MM.1S (cell line): ENCODE measurements around the gene PKD1L1.

Experiments
- DNase-seq: peaks from one replicate; pipeline ENCODE4 v3.0.0-alpha.2; 2015
- H2AFZ ChIP-seq: fragments of 300-600 bp; sonication (generic); 2 replicates; pipeline ENCODE4 v1.6.0; 2016; ENCODE audit warnings: antibody characterized with exemption, low read length
- H3F3A ChIP-seq: fragments of 300-600 bp; sonication (generic); 2 replicates; pipeline ENCODE4 v1.6.1; 2016; ENCODE audit warnings: mild to moderate bottlenecking, antibody characterized with exemption, low read length, moderate library complexity, mixed read lengths; ENCODE audit not compliant: insufficient read depth
- H3K27ac ChIP-seq: fragments of 300-600 bp; sonication (generic); 2 replicates; pipeline ENCODE4 v1.5.1; 2016; ENCODE audit warnings: mild to moderate bottlenecking, low read length
- H3K27me3 ChIP-seq: fragments of 300-600 bp; sonication (generic); replicated peaks from 2 replicates; pipeline ENCODE4 v1.6.0; 2016; ENCODE audit warnings: low read length; ENCODE audit not compliant: insufficient read depth
- H3K36me3 ChIP-seq: fragments of 300-600 bp; sonication (generic); replicated peaks from 2 replicates; pipeline ENCODE4 v1.6.1; 2016; ENCODE audit warnings: mild to moderate bottlenecking, low read length, mixed read lengths; ENCODE audit not compliant: insufficient read depth
- H3K4me1 ChIP-seq: fragments of 300-600 bp; sonication (generic); 2 replicates; pipeline ENCODE4 v1.6.1; 2016; ENCODE audit warnings: low read length, mixed read lengths
- H3K4me2 ChIP-seq: fragments of 300-600 bp; sonication (generic); 2 replicates; pipeline ENCODE4 v1.6.0; 2016; ENCODE audit warnings: low read depth, low read length
- H3K4me3 ChIP-seq: fragments of 300-600 bp; sonication (generic); 2 replicates; pipeline ENCODE4 v1.5.1; 2016; ENCODE audit warnings: low read length, mixed read lengths
- H3K79me2 ChIP-seq: fragments of 300-600 bp; sonication (generic); 2 replicates; pipeline ENCODE4 v1.6.1; 2016; ENCODE audit warnings: mixed run types, low read length, mixed read lengths
- H3K9ac ChIP-seq: fragments of 300-600 bp; sonication (generic); 2 replicates; pipeline ENCODE4 v1.6.1; 2016; ENCODE audit warnings: low read length, mixed read lengths
- H3K9me2 ChIP-seq: fragments of 300-600 bp; sonication (generic); replicated peaks from 2 replicates; pipeline ENCODE4 v1.6.1; 2016; ENCODE audit warnings: mild to moderate bottlenecking, low read length, mixed read lengths; ENCODE audit not compliant: insufficient read depth
- H3K9me3 ChIP-seq: fragments of 300-600 bp; sonication (generic); replicated peaks from 2 replicates; pipeline ENCODE4 v1.6.1; 2016; ENCODE audit warnings: mild to moderate bottlenecking, low read length, mixed read lengths; ENCODE audit not compliant: insufficient read depth
- H4K20me1 ChIP-seq: fragments of 300-600 bp; sonication (generic); 2 replicates; pipeline ENCODE4 v1.6.1; 2016; ENCODE audit warnings: mild to moderate bottlenecking, low read length, moderate library complexity, mixed read lengths; ENCODE audit not compliant: insufficient read depth
- EZH2 ChIP-seq: fragments of 300-600 bp; sonication (generic); optimal IDR thresholded peaks from 2 replicates; pipeline ENCODE3; 2017; ENCODE audit warnings: low read depth, mild to moderate bottlenecking, antibody characterized with exemption, low read length, mixed read lengths
- EZH2phosphoT487 ChIP-seq: fragments of 300-600 bp; sonication (generic); IDR thresholded peaks from 2 replicates; pipeline ENCODE4 v1.6.1; 2018; ENCODE audit warnings: antibody characterized with exemption, low read length
- TF ChIP-seq, protein P1 (sequence below): fragments of 300-600 bp; sonication (generic); IDR thresholded peaks from 2 replicates; pipeline ENCODE4 v1.5.1; 2016; ENCODE audit warnings: antibody characterized with exemption, low read length, mixed read lengths

The PKD1L1 gene

GRCh38 chr7:47787249-47788069, 160.8 kb downstream of the PKD1L1 start:
- TF ChIP-seq EZH2phosphoT487, result no peak
- TF ChIP-seq EZH2, result no peak
- TF ChIP-seq, protein P1, sequence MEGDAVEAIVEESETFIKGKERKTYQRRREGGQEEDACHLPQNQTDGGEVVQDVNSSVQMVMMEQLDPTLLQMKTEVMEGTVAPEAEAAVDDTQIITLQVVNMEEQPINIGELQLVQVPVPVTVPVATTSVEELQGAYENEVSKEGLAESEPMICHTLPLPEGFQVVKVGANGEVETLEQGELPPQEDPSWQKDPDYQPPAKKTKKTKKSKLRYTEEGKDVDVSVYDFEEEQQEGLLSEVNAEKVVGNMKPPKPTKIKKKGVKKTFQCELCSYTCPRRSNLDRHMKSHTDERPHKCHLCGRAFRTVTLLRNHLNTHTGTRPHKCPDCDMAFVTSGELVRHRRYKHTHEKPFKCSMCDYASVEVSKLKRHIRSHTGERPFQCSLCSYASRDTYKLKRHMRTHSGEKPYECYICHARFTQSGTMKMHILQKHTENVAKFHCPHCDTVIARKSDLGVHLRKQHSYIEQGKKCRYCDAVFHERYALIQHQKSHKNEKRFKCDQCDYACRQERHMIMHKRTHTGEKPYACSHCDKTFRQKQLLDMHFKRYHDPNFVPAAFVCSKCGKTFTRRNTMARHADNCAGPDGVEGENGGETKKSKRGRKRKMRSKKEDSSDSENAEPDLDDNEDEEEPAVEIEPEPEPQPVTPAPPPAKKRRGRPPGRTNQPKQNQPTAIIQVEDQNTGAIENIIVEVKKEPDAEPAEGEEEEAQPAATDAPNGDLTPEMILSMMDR, result no peak
- DNase-seq, result no peak
- no peaks in the 10 kb centered on the region for H4K20me1 ChIP-seq
- no peaks in the 10 kb centered on the region for H3K4me1 ChIP-seq
- no peaks in the 10 kb centered on the region for H3K9me3 ChIP-seq
- no peak overlapping the region for H3K4me3 ChIP-seq
- no peaks in the 10 kb centered on the region for H3K27me3 ChIP-seq
- no peak overlapping the region for H2AFZ ChIP-seq
- H3K9me2 ChIP-seq, result no peaks in the 10 kb centered on the region
- no peaks in the 10 kb centered on the region for H3F3A ChIP-seq
- H3K4me2 ChIP-seq, result no peak overlapping the region
- H3K27ac ChIP-seq, result no peak overlapping the region
- no peak overlapping the region for H3K9ac ChIP-seq
- H3K79me2 ChIP-seq, result no peaks in the 10 kb centered on the region
- H3K36me3 ChIP-seq, result no peaks in the 10 kb centered on the region

- no peak overlapping the region for H3K4me3 ChIP-seq
- no peaks in the 10 kb centered on the region for H3F3A ChIP-seq
- H2AFZ ChIP-seq, result no peak overlapping the region
- no peaks in the 10 kb centered on the region for H3K79me2 ChIP-seq
- DNase-seq, result no peak
- H3K9me2 ChIP-seq, result no peaks in the 10 kb centered on the region
- TF ChIP-seq EZH2phosphoT487, result no peak
- TF ChIP-seq EZH2, result no peak
- TF ChIP-seq, protein P1, result no peak
- H3K4me2 ChIP-seq, result no peak overlapping the region
- H3K4me1 ChIP-seq, result no peaks in the 10 kb centered on the region
- no peaks in the 10 kb centered on the region for H3K36me3 ChIP-seq
- no peaks in the 10 kb centered on the region for H4K20me1 ChIP-seq
- H3K27ac ChIP-seq, result no peak overlapping the region
- H3K27me3 ChIP-seq, result no peaks in the 10 kb centered on the region
- no peaks in the 10 kb centered on the region for H3K9me3 ChIP-seq
- no peak overlapping the region for H3K9ac ChIP-seq
Measured at GRCh38 chr7:47786557-47787248, 161.6 kb downstream of the PKD1L1 start.

DNA sequence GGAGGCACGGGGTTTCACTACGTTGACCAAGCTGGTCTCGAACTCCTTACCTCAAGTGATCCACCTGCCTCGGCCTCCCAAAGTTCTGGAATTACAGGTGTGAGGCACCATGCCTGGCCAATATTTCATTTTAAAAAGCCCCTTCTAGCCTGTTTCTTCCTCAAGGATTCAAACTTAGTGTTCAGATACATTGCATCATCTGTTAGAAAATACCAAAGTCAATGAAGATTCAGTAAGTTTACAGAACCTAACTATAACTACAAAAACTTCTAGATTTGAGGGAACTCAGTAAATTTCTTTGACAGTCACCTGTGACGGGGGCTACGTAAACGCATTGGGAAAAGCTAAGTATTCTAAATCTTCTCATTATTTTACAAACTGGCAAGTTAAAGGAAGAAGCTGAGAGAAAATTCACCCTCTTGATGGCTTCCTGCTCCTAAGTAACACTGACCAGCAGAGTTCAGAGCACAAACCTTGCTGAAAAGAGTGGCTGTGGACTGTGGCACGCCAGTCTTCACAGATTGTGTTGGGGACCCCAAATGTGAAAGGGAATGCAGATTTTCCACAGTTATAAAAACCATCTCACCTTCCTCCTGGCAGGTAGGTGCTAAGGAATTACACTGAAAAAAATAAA, 162.2 kb downstream of the PKD1L1 start:
- H3K9me2 ChIP-seq, result no peaks in the 10 kb centered on the region
- no peaks in the 10 kb centered on the region for H3K4me1 ChIP-seq
- H3K36me3 ChIP-seq, result no peaks in the 10 kb centered on the region
- no peak overlapping the region for H3K27ac ChIP-seq
- TF ChIP-seq, protein P1, result no peak
- TF ChIP-seq EZH2phosphoT487 (no peak), EZH2 (no peak)
- H3K4me3 ChIP-seq, result no peak overlapping the region
- H3K79me2 ChIP-seq, result no peaks in the 10 kb centered on the region
- no peaks in the 10 kb centered on the region for H4K20me1 ChIP-seq
- no peak overlapping the region for H2AFZ ChIP-seq
- no peak overlapping the region for H3K4me2 ChIP-seq
- H3F3A ChIP-seq, result no peaks in the 10 kb centered on the region
- no peak for DNase-seq
- H3K9me3 ChIP-seq, result no peaks in the 10 kb centered on the region
- no peaks in the 10 kb centered on the region for H3K27me3 ChIP-seq
- no peak overlapping the region for H3K9ac ChIP-seq
